HG03521 (cell line): Measurements from ENCODE around the gene COL26A1.
"Not testable (repeated sequence)": the region's sequence is repeated elsewhere in the genome, so short reads cannot be mapped to it uniquely, and the experiment has no call there.

Experiments
- ATAC-seq: cut with Tn5 transposase; IDR thresholded peaks from one replicate; pipeline ENCODE4 v1.9.1; 2021; ENCODE audit warnings: mild to moderate bottlenecking, moderate library complexity; ENCODE audit not compliant: unreplicated experiment

The COL26A1 gene

GRCh38 chr7:101488826-101489572, 126.3 kb downstream of the COL26A1 start:
- no peak for ATAC-seq

- ATAC-seq = not testable (repeated sequence)
Observed at GRCh38 chr7:101490439-101490838, 127.8 kb downstream of the COL26A1 start.

DNA sequence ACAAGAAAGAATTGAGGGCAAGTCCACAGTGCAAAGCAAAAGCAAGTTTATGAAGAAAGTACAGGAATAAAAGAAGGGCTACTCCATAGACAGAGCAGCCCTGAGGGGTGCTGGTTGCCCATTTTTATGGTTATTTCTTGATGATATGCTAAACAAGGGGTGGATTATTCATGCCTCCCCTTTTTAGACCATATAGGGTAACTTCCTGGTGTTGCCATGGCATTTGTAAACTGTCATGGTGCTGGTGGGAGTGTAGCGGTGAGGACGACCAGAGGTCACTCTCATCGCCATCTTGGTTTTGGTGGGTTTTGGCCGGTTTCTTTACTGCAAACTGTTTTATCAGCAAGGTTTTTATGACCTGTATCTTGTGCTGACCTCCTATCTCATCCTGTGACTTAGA, 128.8 kb downstream of the COL26A1 start:
- not testable (repeated sequence) for ATAC-seq

DNA sequence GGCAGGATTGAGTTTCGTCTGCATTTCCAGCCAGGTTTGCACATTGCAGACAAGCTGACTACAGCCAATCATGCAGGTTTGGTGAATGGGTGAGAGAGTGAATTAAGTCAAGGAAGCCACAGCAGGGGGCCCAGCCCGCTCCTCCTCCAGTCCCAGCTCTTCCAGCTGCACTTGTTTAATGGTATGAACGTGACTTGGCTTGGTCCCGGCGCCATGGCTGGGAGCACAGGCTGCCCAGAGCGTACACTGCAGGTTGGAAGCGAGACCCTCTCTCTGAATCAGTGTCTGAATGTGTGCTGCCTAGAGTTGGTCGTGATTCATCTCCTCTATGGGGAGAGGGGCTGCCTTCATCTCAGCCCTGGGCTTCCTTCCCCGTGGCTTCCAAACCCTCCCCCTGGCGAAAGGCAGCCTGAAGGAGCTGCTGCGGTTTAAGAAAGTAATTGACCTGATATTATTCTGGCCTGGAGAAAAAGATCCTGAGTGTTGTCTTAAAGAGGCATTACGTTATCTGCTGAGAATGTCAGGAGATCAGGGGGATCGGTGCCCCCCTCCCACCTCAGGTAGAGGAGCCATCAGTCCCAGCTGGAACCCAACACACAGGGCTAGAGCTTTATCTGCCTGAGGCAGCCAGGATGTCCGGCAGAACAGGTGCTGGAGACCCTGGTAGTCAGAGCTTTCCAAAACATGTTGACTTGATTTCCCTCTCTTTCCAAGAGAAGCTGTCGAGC, 132.1 kb downstream of the COL26A1 start:
- ATAC-seq = no peak

GRCh38 chr7:101496017-101496416, 133.3 kb downstream of the COL26A1 start:
- ATAC-seq = no peak

- no peak for ATAC-seq
Observed at GRCh38 chr7:101501351-101501750, 138.7 kb downstream of the COL26A1 start.

DNA sequence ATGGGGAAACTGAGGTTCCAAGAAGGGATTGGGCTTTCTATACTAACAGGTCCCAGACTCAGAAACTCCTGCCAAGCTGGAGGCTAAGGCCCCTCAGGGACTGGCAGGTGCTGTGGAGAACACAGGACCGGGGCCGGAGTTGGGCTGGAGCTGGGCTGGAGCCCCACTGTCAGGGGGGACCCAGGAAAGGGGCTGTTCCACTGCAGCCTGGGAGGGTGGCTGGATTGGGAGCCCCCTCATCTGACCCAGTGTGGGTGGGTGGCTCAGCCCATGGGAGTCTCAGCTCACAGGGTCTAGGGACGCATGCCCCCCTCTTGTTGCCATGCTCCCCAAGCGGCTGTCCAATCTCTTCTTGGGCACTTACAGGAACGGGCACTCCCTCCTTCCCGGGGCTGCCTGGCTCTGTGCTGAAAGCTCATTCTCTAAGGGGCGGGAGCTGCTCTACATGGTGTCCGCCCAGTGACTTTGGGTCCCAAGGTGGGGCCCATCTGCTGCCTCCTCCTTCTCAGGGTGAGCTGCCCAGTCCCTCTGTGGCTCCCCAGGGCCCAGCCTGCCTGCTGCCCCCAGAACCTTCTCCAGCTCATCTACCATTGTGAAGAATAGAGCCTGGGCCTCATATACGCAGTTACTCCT, 139.9 kb downstream of the COL26A1 start:
- no peak for ATAC-seq

DNA sequence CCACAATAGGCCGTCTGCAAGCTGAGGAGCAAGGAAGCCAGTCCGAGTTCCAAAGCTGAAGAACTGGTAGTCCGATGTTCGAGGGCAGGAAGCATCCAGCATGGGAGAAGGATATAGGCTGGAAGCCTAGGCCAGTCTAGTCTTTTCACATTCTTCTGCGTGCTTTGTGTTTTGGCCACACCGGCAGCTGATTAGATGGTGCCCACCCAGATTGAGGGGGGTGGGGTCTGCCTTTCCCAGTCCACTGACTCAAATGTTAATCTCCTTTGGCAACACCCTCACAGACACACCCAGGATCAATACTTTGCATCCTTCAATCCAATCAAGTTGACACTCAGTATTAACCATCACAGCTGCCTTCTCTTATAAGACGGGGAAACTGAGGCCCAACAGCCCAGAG, 142.8 kb downstream of the COL26A1 start:
- not testable (repeated sequence) for ATAC-seq

DNA sequence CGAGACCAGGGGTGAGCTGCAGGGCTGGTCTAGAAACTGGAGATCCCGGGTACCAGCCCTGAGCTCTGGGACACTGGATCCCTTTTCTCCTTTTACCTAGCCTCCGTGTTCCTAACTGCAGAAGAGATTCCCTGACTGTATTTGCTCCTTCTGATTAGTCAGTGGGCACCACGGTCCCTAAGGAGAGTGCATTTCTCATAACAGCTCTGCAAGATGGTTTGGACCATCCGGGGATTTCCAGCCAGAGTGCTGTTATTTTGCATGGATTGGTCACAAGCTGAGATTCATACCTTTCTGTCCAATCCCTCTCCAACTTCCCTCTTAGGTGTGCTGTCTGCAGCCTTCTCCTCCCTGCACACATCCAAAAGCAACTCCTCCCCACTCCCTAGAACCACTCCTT, 143.9 kb downstream of the COL26A1 start:
- no peak for ATAC-seq

GRCh38 chr7:101507327-101507726, 144.7 kb downstream of the COL26A1 start:
- no peak for ATAC-seq

DNA sequence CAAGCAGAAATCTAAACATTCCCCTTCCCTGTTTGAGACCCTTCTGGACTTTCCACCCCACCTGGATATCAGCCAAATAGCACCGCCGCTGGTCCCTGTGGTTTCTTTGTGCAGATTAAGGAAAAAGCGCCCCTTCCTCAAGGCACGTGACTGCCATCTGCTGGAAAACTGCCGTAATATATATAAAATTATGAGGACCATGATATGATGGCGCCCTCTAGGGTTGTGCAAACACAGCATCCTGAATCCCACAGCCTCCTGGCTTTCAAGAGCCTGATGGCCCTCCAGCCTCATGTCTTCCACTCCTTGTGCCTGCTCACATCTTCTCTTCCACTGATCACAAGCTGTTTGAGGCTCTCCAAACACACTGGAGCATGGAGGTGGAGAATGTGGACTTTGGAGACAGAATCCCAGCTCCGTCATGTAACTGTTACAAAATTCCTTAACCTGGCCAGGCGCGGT, 145.1 kb downstream of the COL26A1 start:
- ATAC-seq = no peak

DNA sequence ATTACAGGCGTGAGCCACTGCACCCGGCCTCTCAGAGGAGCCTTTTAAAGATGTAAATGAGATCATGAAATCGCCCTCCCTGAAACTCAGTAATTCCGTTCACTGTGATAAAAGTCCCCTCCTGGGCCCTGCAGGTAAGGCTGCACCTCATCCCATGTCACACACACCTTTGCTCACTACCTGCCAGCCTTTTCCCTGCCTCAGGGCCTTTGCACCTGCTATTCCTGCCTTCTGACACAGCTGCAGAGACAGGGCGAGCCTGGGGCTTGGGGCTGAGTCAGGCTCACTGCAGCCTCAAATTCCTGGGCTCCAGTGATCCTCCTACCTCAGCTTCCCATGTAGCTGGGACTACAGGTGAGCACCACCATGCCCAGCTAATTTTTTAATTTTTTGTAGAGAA, 147.6 kb downstream of the COL26A1 start:
- ATAC-seq = no peak

DNA sequence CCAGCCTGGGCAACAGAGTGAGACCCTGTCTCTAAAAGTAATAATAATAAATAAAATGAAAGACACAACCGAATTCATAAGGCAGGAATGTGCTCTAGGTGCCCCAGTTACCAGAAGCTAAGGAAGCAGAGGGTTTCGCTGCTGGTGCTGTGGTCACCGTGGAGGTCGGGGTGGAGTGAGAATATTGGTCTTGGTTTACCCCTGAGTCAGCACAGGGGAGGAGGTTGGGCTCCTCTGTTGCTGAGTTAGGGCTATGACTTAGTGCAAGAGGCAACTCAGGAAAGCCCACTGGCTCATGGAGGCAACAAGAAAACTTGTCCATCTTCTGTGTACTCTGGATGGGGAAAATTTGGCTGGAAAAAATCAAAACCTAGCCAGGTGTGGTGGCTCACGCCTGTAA, 149.3 kb downstream of the COL26A1 start:
- no peak for ATAC-seq

DNA sequence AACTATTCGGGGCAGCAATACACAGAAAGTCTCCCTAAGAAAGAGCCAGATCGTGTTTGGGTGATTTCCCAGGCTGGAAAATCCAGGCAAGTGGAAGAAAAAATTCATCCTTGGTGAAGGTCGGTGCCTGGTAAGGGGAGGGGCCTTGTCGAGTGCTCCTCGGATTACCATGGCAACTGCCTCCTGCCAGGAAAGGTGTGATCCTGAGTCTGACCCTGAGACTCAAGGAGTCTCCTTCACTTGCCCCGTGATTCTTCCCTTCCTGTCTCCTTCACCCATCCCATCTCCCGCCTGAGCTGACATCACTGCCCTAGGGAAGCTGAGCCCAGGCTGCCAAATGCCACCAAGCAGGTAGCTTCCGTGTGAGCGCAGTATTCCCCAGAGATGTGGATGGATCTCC, 154.2 kb downstream of the COL26A1 start:
- no peak for ATAC-seq

DNA sequence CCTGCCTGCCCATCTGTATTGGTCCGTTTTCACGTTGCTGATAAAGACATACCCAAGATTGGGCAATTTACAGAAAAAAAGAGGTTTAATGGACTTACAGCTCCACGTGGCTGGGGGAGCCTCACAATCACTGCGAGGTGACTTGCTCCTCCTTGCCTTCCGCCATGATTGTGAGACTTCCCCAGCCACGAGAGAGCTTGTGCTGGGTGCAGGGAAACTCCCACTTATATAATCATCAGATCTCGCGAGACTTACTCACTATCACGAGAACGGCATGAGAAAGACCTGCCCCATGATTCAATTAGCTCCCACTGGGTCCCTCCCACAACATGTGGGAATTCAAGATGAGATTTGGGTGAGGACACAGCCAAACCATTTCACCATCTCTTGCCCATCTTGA, 154.6 kb downstream of the COL26A1 start:
- ATAC-seq = no peak

DNA sequence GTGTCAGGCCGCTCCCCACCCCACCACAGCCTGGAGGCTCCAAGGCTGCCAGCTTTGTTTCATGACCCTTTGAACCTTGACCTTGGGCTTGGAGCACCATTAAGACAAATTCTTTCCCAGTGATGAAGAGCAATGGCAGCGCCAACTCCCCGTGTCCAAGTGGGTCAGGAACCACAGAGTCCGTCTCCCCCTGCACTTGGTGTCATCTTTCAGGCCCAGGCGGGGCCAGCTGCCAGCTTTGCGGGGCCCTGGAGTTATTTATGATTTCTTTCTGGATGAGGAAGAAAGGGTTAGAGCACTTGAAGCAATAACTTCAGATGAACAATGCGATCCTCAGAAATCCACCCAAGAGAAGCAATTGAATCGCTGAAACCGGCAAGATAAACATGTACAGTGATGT, 155.7 kb downstream of the COL26A1 start:
- no peak for ATAC-seq

GRCh38 chr7:101519324-101520023, 156.8 kb downstream of the COL26A1 start:
- ATAC-seq = no peak

- no peak for ATAC-seq
Observed at GRCh38 chr7:101521430-101521925, 158.8 kb downstream of the COL26A1 start.

- no peak for ATAC-seq
Observed at GRCh38 chr7:101522021-101522420, 159.3 kb downstream of the COL26A1 start.

DNA sequence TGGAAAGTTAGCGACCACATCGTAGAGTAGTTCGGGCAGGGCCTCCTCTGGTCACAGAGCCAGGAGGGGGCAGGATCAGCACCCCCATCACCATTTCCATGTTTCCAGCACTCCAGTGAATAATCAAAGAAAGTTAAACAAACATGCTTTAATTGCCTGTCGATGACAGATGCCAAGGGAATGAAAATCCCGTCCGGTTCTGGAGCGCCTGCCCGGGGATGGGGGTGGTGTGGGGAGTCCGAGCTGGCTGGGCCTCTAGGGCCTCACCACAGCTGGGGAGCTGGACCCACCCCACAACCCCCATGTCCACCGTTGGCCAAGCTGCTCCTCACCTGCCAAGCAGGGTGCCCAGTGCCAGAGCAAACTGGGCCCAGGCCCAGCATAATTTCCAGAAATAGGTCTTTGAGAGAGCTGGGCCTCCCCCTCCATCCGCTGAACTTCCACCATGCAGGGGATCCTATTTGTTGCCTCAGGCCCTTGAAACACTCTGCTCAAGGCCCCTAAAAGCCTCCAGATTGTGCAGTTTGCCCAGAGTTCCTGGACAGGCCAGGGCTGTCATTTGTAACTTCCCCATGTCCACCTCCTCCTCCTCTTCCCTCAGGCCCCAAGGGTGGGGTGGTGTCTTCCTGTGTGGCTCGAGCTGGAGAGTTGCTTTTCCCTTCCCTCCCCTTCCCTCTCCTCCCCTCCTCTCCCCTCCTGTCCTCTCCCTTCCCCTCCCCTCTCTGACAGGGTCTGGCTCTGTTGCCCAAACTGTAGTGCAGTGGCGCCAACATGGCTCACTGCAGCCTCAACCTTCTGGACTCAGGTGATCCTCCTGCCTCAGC, 165.4 kb downstream of the COL26A1 start:
- no peak for ATAC-seq
